Breast epithelium (tissue), 4 donors: ENCODE measurements around the gene COMMD3. TPM values are rescaled to one million over a fixed set of nuclear protein-coding genes. Genes with fewer than 3 reads are reported as not detected.

Experiments
- DNase-seq, 2 donors: peaks; one replicate each; pipeline ENCODE4 v3.0.0-alpha.2; 2019; ENCODE audit warnings: low spot score in 2 of 2
- H3K27ac ChIP-seq, 2 donors: fragments of 200-600 bp; sonication (generic) in 1 of 2; one replicate each; pipeline ENCODE4 v1.5.1; 2016 to 2019; ENCODE audit warnings: mild to moderate bottlenecking in 1 of 2
- H3K27me3 ChIP-seq, 2 donors: fragments of 200-600 bp; sonication (generic) in 1 of 2; one replicate each; pipeline versions ENCODE4 v1.5.1 to v1.6.0; 2017 to 2019; ENCODE audit warnings: control low read depth in 1 of 2, mild to moderate bottlenecking in 1 of 2
- H3K36me3 ChIP-seq: fragments of 200-600 bp; one replicate; pipeline ENCODE4 v1.5.1; 2019
- H3K4me1 ChIP-seq, 2 donors: fragments of 200-600 bp; sonication (generic); one replicate each; pipeline ENCODE4 v1.5.1; 2016 to 2019; ENCODE audit warnings: control low read depth in 1 of 2
- H3K4me3 ChIP-seq, 3 donors: fragments of 200-600 bp; sonication (generic); 1 replicate in 2 of 3; 2 replicates in 1 of 3; pipeline ENCODE4 v1.5.1; 2016 to 2019; ENCODE audit warnings: mild to moderate bottlenecking in 3 of 3, moderate library complexity in 2 of 3
- H3K9me3 ChIP-seq, 2 donors: fragments of 200-600 bp; sonication (generic) in 1 of 2; one replicate each; pipeline ENCODE4 v1.5.1; 2016 to 2019; ENCODE audit warnings: control low read depth in 1 of 2
- POLR2A ChIP-seq: fragments of 450-650 bp; IDR thresholded peaks from one replicate; pipeline ENCODE4 v1.6.1; 2016; ENCODE audit warnings: antibody characterized with exemption, mild to moderate bottlenecking, moderate library complexity
- POLR2AphosphoS5 ChIP-seq, 3 donors: sonication (generic); formaldehyde crosslinking; IDR thresholded peaks; one replicate each; pipeline ENCODE4 v1.6.1; 2017; ENCODE audit warnings: antibody characterized with exemption in 3 of 3
- intact Hi-C: fragments of 100-400 bp; cut with DNase I; formaldehyde crosslinking; loops from one replicate; pipeline ENCODE4 v1.15.1; 2023; ENCODE audit warnings: low total_unique reads
- total RNA-seq, 3 donors: library from RNA; depleted of rRNA; stranded (reverse); fragments of >200 nt; gene quantifications; one replicate each; pipeline ENCODE4 v1.1.0, GENCODE V29; 2016
- TF ChIP-seq, protein P1 (sequence below), 3 donors: fragments of 450-650 bp; IDR thresholded peaks; one replicate each; pipeline ENCODE4 v1.5.1; 2016 to 2017; ENCODE audit warnings: antibody characterized with exemption in 3 of 3, mild to moderate bottlenecking in 3 of 3, moderate library complexity in 3 of 3

COMMD3 gene
- total RNA-seq, 3 donors from 2014 or later = 30.1 to 51.4 (median 35.7) TPM

DNA sequence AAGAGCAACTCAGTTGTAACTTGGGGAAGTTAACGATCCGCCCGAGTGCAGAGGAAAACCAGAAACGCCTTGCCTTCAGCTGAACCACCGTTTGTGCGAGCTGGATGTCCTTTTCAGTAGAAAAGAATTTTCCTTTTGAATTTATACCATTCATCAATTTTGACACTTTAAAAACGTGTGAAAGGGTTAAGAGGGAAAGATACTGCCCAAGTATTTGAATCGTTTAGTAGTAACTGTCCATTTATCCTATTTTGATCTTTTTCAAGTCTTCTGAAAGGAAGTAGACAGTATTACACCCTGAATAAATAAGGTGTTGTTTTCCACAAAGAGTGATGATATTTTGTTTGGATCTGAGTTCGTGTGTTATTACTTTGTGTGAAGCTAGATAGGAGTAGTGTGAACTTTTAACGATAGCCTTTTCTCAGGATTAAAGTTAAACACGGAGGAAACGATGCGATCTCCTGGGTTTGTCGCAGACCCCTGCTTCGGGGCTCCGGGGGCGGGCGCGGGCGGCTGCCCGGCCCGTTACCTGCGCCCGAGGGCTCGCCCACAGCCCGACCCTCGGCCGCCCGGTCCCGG, 3.9 kb downstream of the COMMD3 start:
- Histone ChIP-seq H3K27ac (peak overlapping the region; percentile 93 to 96), H3K27me3 (peaks cover 0 to 3% of the 10 kb centered on the region in 2 donors), H3K4me3 (peak overlapping the region; percentile 88 to 97 (median 90)), H3K36me3 (no peaks in the 10 kb centered on the region), H3K4me1 (peaks cover 0 to 25% of the 10 kb centered on the region in 2 donors), H3K9me3 (no peaks in the 10 kb centered on the region)
- no peak for DNase-seq
- TF ChIP-seq, protein P1, sequence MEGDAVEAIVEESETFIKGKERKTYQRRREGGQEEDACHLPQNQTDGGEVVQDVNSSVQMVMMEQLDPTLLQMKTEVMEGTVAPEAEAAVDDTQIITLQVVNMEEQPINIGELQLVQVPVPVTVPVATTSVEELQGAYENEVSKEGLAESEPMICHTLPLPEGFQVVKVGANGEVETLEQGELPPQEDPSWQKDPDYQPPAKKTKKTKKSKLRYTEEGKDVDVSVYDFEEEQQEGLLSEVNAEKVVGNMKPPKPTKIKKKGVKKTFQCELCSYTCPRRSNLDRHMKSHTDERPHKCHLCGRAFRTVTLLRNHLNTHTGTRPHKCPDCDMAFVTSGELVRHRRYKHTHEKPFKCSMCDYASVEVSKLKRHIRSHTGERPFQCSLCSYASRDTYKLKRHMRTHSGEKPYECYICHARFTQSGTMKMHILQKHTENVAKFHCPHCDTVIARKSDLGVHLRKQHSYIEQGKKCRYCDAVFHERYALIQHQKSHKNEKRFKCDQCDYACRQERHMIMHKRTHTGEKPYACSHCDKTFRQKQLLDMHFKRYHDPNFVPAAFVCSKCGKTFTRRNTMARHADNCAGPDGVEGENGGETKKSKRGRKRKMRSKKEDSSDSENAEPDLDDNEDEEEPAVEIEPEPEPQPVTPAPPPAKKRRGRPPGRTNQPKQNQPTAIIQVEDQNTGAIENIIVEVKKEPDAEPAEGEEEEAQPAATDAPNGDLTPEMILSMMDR (IDR thresholded peaks at IDR 0.05) = peak in 1 of 3 donors; percentile 14
- no peak for TF ChIP-seq POLR2AphosphoS5 (IDR thresholded peaks at IDR 0.05)
- intact Hi-C loops = no loop called here

DNA sequence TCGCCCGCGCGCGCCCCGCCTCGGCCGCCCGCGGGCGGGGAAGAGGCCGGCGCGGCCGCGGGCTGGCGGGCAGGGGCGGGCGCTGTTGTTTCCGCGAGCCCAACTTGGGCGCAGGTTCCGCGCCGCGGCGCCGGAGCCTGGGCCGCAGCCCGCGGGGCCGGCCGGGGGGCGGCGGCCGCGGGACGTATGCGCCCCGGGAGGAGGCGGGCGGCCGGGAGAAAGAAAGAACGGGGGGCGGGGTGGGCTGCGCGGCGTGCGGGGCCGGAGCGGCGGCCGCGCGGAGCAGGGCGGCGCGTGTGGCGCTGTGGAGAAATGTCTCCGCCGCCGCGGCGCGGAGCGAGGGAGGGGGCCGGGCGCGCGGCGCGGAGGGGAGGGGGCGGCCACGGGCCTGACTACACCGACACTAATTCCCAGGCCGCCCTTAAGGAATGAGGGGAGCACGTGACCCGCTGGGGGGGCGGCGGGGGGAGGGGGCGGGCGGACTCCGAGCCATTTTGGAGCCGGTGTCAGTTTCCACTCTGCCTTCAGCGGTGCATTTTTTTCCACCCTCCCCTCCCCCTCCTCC, 4.5 kb downstream of the COMMD3 start, which contains the start of gene BMI1:
BMI1 (plus strand) TSS at position 509 of the 565 bp plus-strand sequence. CDS start 5,351 bp downstream, outside the sequence.
- peak; percentile 77 to 82 for DNase-seq
- TF ChIP-seq POLR2AphosphoS5 (IDR thresholded peaks at IDR 0.05) (no peak), POLR2A (no peak)
- TF ChIP-seq, protein P1 (IDR thresholded peaks at IDR 0.05) = no peak
- Histone ChIP-seq H3K27me3 (peaks cover 0 to 3% of the 10 kb centered on the region in 2 donors), H3K4me3 (peak within 1 kb of the TSS; percentile 88 to 97 (median 90)), H3K9me3 (no peaks in the 10 kb centered on the region), H3K4me1 (peaks cover 0 to 25% of the 10 kb centered on the region in 2 donors), H3K27ac (peak within 1 kb of the TSS; percentile 93 to 96), H3K36me3 (no peaks in the 10 kb centered on the region)
- intact Hi-C loops = no loop called here

DNA sequence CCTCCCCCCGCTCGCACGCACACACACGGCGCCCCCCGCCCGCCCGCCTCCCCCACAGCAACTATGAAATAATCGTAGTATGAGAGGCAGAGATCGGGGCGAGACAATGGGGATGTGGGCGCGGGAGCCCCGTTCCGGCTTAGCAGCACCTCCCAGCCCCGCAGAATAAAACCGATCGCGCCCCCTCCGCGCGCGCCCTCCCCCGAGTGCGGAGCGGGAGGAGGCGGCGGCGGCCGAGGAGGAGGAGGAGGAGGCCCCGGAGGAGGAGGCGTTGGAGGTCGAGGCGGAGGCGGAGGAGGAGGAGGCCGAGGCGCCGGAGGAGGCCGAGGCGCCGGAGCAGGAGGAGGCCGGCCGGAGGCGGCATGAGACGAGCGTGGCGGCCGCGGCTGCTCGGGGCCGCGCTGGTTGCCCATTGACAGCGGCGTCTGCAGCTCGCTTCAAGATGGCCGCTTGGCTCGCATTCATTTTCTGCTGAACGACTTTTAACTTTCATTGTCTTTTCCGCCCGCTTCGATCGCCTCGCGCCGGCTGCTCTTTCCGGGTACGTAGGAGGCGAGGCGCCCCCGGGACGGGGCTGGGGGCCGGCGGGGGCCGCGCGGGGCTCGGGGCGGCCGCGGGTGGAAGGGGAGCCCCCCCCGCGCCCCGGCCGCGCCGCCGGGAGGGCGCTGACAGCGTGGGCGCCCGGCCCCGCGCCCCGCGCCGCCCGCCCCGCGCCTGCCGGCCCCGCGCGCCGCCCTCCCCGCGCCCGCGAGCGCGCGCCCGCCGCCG, 5.2 kb downstream of the COMMD3 start:
- peak overlapping the region; percentile 93 to 96 for H3K27ac ChIP-seq
- H3K27me3 ChIP-seq = peaks cover 0 to 3% of the 10 kb centered on the region in 2 donors
- intact Hi-C loops = no loop called here

DNA sequence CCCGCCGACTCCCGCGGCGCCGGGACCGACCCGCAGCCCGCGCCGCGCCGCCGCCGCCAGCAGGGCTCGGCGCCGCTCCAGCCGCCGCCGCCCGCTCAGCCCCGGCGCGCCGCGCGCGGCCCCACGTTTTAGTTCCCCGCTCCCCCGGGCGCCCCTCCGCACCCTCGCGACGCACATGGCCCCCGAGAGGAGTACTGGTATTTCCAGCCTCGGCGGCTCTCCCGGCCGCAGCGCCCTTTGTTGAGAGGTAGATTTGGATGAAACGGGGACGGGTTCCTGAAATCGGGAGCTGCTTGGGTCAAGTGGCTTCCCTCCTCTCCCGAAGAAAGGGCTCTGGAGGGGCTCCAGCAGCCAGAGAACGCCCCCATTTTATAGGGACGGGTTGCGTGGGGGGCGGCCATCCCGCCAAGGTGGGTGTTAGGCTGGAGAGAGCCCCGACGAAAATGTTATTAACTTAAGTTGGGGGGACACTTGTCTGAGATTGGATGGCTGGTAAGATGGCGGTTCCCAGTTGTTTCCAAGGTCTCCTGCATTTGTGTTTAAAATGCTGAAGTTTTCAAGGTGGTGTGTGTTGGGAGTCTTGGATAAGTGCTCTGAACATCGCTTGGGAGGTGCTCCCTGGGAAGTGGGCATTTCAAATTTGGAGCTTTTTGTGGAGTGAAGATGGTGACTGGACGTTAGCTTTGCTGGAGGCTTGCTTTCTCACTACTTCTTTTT, 5.9 kb downstream of the COMMD3 start:
- H3K27ac ChIP-seq = peak overlapping the region in 1 of 2 donors; percentile 42

More for the DNA sequence above, 5.2 kb downstream of the COMMD3 start:
- peak overlapping the region; percentile 88 to 97 (median 90) for H3K4me3 ChIP-seq
- H3K9me3 ChIP-seq = no peaks in the 10 kb centered on the region
- peak in 2 of 3 donors; percentile 63 to 65 for TF ChIP-seq POLR2AphosphoS5 (IDR thresholded peaks at IDR 0.05)
- TF ChIP-seq, protein P1 (IDR thresholded peaks at IDR 0.05) = no peak
- peaks cover 0 to 25% of the 10 kb centered on the region in 2 donors for H3K4me1 ChIP-seq
- DNase-seq = no peak
- no peaks in the 10 kb centered on the region for H3K36me3 ChIP-seq

More for the DNA sequence above, 5.9 kb downstream of the COMMD3 start:
- H3K36me3 ChIP-seq = no peaks in the 10 kb centered on the region
- peaks cover 0 to 3% of the 10 kb centered on the region in 2 donors for H3K27me3 ChIP-seq
- DNase-seq = no peak
- peak overlapping the region; percentile 60 to 88 (median 81) for H3K4me3 ChIP-seq
- no peaks in the 10 kb centered on the region for H3K9me3 ChIP-seq
- intact Hi-C loops = no loop called here
- peaks cover 0 to 25% of the 10 kb centered on the region in 2 donors for H3K4me1 ChIP-seq
- TF ChIP-seq POLR2A (no peak), POLR2AphosphoS5 (IDR thresholded peaks at IDR 0.05) (no peak)
- TF ChIP-seq, protein P1 (IDR thresholded peaks at IDR 0.05) = no peak
